ENCODE data around the gene PRM1. TPM values are rescaled to one million over a fixed set of nuclear protein-coding genes. Genes with fewer than 3 reads are reported as not detected.

The PRM1 gene
- total and polyA plus RNA-seq, 10 donors, result not detected

GRCh38 chr16:11262915-11263314, 18.2 kb downstream of the PRM1 start:
- no peaks in the 10 kb centered on the region for H3K27me3 ChIP-seq (replicated peaks in 1 of 7)
- no peak for DNase-seq
- H3K27ac ChIP-seq, result no peak overlapping the region
- H3K4me1 ChIP-seq, result peaks cover 13 to 36% (median 23%) of the 10 kb centered on the region in 6 donors
- TF ChIP-seq POLR2AphosphoS5 (IDR thresholded peaks at IDR 0.05) (no peak), POLR2A (IDR thresholded peaks at IDR 0.05) (no peak)
- no peak overlapping the region for H3K4me3 ChIP-seq
- no peaks in the 10 kb centered on the region for H3K36me3 ChIP-seq
- intact Hi-C loops (cut with DNase I; ENCODE audit: low total_unique reads), result no loop called here
- H3K9me3 ChIP-seq, result no peaks in the 10 kb centered on the region
- 87 to 91% (median 89%) methylated on average over 8 of the region's 8 CpGs for WGBS, 5 donors

DNA sequence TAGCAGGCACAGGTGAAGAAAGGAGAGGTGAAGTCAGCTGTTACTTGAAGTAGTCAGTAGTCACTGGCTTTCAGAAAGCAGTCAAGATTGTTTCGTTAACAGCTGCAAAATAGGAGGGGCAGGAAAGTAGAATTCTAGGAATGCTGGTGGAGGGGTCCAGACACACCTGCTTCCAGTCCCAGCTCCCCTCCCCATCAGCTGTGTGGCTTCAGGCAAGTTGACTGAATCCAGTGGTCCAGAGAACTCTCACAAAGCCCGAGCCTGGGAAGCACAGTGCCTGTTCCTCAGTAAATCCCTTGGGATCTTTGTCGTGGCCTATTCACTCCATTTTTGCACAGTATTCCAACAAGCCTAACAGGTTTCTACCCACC, 20.5 kb downstream of the PRM1 start:
- 85 to 93% (median 87%) methylated on average over 3 of the region's 3 CpGs for WGBS, 5 donors
- Histone ChIP-seq H3K36me3 (no peaks in the 10 kb centered on the region), H3K4me3 (no peak overlapping the region), H3K27me3 (replicated peaks in 1 of 7) (no peaks in the 10 kb centered on the region), H3K27ac (peak overlapping the region in 1 of 8 donors; percentile 80), H3K9me3 (no peaks in the 10 kb centered on the region), H3K4me1 (peaks cover 22 to 52% (median 38%) of the 10 kb centered on the region in 6 donors)
- intact Hi-C loops (cut with DNase I; ENCODE audit: low total_unique reads), result no loop called here
- TF ChIP-seq POLR2AphosphoS5 (IDR thresholded peaks at IDR 0.05), result no peak
- no peak for DNase-seq

DNA sequence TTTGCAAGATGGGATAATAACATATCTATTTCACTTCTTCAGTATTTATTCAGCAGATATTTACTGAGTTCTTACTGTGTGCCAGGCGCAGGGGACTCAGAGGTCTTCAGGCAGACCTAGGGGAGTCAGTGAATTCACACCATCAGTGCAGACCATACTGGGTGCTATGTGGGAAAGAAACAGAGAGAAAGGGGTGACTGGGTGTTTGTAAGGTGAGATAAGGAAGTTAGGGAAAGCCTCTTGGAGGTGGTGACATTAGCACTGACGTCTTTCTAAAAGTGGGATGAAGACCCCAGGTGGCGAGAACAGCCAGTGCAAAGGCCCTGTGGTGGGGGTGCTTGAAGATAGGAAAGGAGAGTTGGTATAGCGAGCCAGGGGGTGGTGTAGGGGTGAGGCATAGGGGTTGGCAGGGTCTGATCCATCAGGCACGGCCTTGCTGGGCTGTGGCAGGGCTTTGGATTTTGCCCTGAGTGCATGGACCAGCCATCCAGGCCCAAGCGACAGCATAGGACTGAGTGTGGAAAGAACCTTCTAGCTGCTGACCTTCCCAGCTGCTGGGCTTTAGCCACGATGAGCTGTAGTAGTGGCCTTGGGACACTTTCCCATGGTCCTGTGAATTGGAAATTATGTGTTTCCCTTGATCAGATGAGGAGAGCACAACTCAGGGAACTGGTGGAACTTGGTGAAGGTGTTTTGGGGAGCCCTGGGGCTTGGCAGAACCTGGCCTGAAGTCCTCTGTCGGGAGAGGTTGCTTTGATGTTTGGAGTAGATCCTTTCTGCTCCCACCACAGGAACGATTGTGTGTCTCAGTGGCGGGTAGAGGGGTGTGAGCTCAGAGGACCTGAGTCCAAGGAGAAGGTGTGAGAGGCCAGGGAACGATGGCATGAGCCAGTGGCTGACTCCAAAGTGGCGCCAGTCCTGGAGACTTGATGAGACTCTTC, 21.2 kb downstream of the PRM1 start:
- Histone ChIP-seq H3K36me3 (peaks cover 0 to 3% (median 0%) of the 10 kb centered on the region in 6 donors), H3K27me3 (replicated peaks in 1 of 7) (peaks cover 0 to 4% (median 0%) of the 10 kb centered on the region in 7 donors), H3K27ac (peak overlapping the region in 4 of 8 donors; percentile 58 to 80 (median 66)), H3K4me3 (no peak overlapping the region), H3K4me1 (peaks cover 22 to 58% (median 42%) of the 10 kb centered on the region in 6 donors), H3K9me3 (no peaks in the 10 kb centered on the region)
- DNase-seq, result no peak
- intact Hi-C loops (cut with DNase I; ENCODE audit: low total_unique reads), result loop anchor here (5.0 kb wide), 2 partner anchors 97 to 298 kb away; no protein-coding TSS in a partner anchor
- TF ChIP-seq, protein P1, sequence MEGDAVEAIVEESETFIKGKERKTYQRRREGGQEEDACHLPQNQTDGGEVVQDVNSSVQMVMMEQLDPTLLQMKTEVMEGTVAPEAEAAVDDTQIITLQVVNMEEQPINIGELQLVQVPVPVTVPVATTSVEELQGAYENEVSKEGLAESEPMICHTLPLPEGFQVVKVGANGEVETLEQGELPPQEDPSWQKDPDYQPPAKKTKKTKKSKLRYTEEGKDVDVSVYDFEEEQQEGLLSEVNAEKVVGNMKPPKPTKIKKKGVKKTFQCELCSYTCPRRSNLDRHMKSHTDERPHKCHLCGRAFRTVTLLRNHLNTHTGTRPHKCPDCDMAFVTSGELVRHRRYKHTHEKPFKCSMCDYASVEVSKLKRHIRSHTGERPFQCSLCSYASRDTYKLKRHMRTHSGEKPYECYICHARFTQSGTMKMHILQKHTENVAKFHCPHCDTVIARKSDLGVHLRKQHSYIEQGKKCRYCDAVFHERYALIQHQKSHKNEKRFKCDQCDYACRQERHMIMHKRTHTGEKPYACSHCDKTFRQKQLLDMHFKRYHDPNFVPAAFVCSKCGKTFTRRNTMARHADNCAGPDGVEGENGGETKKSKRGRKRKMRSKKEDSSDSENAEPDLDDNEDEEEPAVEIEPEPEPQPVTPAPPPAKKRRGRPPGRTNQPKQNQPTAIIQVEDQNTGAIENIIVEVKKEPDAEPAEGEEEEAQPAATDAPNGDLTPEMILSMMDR (IDR thresholded peaks at IDR 0.05 in 8 of 11, conservative IDR thresholded peaks at IDR 0.05 in 3 of 11), result no peak
- TF ChIP-seq POLR2AphosphoS5 (IDR thresholded peaks at IDR 0.05), result no peak
- no peak for TF ChIP-seq POLR2A (IDR thresholded peaks at IDR 0.05)
- WGBS, 5 donors, result 89 to 91% (median 90%) methylated on average over 12 of the region's 12 CpGs

- intact Hi-C loops (cut with DNase I; ENCODE audit: low total_unique reads), result loop anchor here (5.0 kb wide), 2 partner anchors 98 to 297 kb away; no protein-coding TSS in a partner anchor
- peaks cover 0 to 14% (median 0%) of the 10 kb centered on the region in 6 donors for H3K36me3 ChIP-seq
- TF ChIP-seq, protein P1 (IDR thresholded peaks at IDR 0.05 in 8 of 11, conservative IDR thresholded peaks at IDR 0.05 in 3 of 11), result peak in 1 of 11 experiments; percentile 10
- peak; percentile 34 to 52 (median 42) for TF ChIP-seq POLR2AphosphoS5 (IDR thresholded peaks at IDR 0.05)
- TF ChIP-seq POLR2A (IDR thresholded peaks at IDR 0.05), result peak in 1 of 3 donors; percentile 16
- peak overlapping the region in 2 of 8 donors; percentile 3 to 54 for H3K4me3 ChIP-seq
- H3K4me1 ChIP-seq, result peaks cover 23 to 62% (median 46%) of the 10 kb centered on the region in 6 donors
- peaks cover 0 to 8% (median 0%) of the 10 kb centered on the region in 7 donors for H3K27me3 ChIP-seq (replicated peaks in 1 of 7)
- peak; percentile 83 for DNase-seq
- 22 to 40% (median 33%) methylated on average over 12 to 15 of the region's 15 CpGs for WGBS, 5 donors
- H3K9me3 ChIP-seq, result no peaks in the 10 kb centered on the region
- H3K27ac ChIP-seq, result peak overlapping the region in 7 of 8 donors; percentile 35 to 80 (median 60)
Measured at GRCh38 chr16:11258553-11259492, 22.3 kb downstream of the PRM1 start.

Measured in spleen (tissue), 11 donors.